ENCODE data around the gene CFDP1.
"Not testable (repeated sequence)": the region's sequence is repeated elsewhere in the genome, so short reads cannot be mapped to it uniquely, and the experiment has no call there.

DNA sequence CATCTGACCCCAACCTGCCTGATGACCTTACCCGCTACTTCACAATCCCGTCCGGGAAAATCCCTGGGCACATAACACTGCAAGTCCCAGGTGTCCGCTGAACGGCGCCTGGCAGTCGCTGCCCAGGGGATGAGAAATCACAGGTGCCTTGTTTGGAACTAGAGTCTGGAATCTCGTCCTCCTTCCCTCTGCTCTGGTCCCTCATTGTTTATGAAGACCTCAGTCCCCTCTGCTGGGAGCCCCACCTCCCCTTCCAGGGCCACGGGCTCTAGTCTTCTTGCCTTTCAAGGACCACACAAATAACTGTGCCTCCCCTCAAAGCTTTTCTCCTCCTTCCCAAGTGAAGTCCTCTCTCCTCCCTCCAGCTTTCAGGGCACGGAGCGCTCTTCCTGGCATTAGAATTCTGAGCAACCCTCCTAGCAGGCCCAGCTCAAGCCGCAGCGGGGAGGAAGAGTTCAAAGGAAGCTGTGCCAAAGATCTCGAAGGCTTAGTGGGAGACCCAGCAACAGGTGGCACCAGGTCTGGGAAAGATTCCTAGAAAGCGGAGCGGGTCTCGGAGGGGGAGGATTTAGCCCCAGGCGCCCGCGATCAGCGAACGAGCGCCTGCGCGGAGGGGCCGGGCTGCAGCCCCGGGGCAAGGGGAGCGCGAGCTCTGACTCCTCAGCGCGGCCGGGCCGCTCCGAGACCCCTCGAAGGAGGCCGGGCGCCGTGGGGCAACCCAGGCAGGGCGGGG is 30.3 kb upstream of the CFDP1 start:
- TF ChIP-seq, protein P1, sequence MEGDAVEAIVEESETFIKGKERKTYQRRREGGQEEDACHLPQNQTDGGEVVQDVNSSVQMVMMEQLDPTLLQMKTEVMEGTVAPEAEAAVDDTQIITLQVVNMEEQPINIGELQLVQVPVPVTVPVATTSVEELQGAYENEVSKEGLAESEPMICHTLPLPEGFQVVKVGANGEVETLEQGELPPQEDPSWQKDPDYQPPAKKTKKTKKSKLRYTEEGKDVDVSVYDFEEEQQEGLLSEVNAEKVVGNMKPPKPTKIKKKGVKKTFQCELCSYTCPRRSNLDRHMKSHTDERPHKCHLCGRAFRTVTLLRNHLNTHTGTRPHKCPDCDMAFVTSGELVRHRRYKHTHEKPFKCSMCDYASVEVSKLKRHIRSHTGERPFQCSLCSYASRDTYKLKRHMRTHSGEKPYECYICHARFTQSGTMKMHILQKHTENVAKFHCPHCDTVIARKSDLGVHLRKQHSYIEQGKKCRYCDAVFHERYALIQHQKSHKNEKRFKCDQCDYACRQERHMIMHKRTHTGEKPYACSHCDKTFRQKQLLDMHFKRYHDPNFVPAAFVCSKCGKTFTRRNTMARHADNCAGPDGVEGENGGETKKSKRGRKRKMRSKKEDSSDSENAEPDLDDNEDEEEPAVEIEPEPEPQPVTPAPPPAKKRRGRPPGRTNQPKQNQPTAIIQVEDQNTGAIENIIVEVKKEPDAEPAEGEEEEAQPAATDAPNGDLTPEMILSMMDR (IDR thresholded peaks at IDR 0.05), result not testable (repeated sequence)
- not testable (repeated sequence) for TF ChIP-seq POLR2A (IDR thresholded peaks at IDR 0.05)

Measured in upper lobe of left lung (tissue), 4 donors.